ENCODE data around the gene CFAP77.

- TF ChIP-seq POLR2AphosphoS5 (IDR thresholded peaks at IDR 0.05), result no peak
- no peak for TF ChIP-seq POLR2A (IDR thresholded peaks at IDR 0.05)
Measured at GRCh38 chr9:132459661-132460060, 49.6 kb downstream of the CFAP77 start.

All from breast epithelium (tissue), 3 donors.